ENCODE measurements around the gene PLEKHN1. TPM values are rescaled to one million over a fixed set of nuclear protein-coding genes. Genes with fewer than 3 reads are reported as not detected.

Gene PLEKHN1
- total RNA-seq, 1 experiment from 2014 or later, result not detected

DNA sequence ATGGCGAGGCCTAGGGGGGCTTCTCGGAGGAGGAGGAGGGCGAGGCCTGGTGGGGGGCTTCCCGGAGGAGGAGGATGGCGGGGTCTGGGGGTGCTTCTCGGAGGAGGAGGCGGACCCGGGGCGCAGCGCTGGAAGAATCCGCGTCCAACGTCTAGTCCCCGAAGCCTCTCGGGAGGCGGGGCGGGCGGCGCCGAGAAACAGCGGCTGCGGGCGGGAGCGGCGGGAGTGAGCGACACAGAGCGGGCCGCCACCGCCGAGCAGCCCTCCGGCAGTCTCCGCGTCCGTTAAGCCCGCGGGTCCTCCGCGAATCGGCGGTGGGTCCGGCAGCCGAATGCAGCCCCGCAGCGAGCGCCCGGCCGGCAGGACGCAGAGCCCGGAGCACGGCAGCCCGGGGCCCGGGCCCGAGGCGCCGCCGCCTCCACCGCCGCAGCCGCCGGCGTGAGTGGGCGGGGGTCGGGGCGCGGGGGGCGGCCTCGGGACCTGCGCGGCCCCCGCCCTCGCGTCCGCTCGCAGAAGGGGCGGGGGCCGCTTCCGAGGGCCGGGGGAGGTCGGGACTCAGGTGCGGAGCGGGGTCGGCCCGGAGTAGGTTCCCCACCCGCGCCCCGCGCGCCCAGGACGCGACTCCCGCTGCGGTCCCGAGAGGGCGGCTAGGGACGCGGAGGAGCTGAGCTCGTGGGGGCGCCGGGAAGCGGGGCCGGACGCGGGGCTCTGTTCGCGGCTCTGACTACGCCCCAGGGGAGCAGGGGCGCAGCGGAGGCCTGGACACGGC, 5.7 kb upstream of the PLEKHN1 start, which contains the start of gene KLHL17:
KLHL17 (plus strand) TSS at position 222 of the 769 bp plus-strand sequence; CDS start at position 332, 110 bp downstream.
- Histone ChIP-seq H3K9me3 (ENCODE audit: low read depth, low read length, poor library complexity, severe bottlenecking) (no peaks in the 10 kb centered on the region), H3K4me3 (ENCODE audit: low read depth, low read length, poor library complexity, severe bottlenecking) (peak within 1 kb of the TSS; percentile 98), H3K27me3 (replicated peaks; ENCODE audit: insufficient read depth, low read depth, low read length, poor library complexity) (no peaks in the 10 kb centered on the region), H3K36me3 (ENCODE audit: insufficient read depth, low read length, poor library complexity, severe bottlenecking) (peaks cover 22% of the 10 kb centered on the region), H3K4me1 (ENCODE audit: insufficient read depth, low read length, poor library complexity, severe bottlenecking) (peaks cover 12% of the 10 kb centered on the region), H3K27ac (ENCODE audit: low read depth, low read length, poor library complexity, severe bottlenecking) (peak within 1 kb of the TSS; percentile 65)
- TF ChIP-seq, protein P1, sequence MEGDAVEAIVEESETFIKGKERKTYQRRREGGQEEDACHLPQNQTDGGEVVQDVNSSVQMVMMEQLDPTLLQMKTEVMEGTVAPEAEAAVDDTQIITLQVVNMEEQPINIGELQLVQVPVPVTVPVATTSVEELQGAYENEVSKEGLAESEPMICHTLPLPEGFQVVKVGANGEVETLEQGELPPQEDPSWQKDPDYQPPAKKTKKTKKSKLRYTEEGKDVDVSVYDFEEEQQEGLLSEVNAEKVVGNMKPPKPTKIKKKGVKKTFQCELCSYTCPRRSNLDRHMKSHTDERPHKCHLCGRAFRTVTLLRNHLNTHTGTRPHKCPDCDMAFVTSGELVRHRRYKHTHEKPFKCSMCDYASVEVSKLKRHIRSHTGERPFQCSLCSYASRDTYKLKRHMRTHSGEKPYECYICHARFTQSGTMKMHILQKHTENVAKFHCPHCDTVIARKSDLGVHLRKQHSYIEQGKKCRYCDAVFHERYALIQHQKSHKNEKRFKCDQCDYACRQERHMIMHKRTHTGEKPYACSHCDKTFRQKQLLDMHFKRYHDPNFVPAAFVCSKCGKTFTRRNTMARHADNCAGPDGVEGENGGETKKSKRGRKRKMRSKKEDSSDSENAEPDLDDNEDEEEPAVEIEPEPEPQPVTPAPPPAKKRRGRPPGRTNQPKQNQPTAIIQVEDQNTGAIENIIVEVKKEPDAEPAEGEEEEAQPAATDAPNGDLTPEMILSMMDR (conservative IDR thresholded peaks at IDR 0.05; ENCODE audit: low read depth, low read length), result no peak
- TF ChIP-seq EZH2 (IDR thresholded peaks at IDR 0.05; ENCODE audit: borderline replicate concordance, low read depth, low read length, poor library complexity, severe bottlenecking), result no peak
- intact Hi-C loops (cut with micrococcal nuclease; ENCODE audit: unreplicated experiment), result no loop called here
- peak; percentile 91 for DNase-seq (ENCODE audit: low spot score)
- CTCF ChIA-PET, result no interaction called here
- BruUV-seq (replicated peaks), result no TSS peak
- POLR2A ChIA-PET (ENCODE audit: low non-redundant PET), result no interaction called here

DNA sequence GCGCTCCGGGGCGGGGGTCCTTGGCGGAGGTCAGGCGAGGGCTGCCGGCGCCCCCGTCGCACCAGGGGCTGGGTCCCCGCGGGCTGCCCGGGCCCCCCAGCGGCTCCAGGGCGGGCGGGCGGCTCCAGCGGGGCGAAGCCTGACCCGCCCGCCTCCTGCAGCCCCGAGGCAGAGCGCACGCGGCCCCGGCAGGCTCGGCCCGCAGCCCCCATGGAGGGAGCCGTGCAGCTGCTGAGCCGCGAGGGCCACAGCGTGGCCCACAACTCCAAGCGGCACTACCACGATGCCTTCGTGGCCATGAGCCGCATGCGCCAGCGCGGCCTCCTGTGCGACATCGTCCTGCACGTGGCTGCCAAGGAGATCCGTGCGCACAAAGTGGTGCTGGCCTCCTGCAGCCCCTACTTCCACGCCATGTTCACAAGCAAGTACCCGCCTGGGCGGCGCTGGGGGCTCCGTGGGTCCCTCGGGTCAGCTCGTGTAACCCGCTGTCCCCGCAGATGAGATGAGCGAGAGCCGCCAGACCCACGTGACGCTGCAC, 5.1 kb upstream of the PLEKHN1 start:
- POLR2A ChIA-PET (ENCODE audit: low non-redundant PET), result no interaction called here
- Histone ChIP-seq H3K4me3 (ENCODE audit: low read depth, low read length, poor library complexity, severe bottlenecking) (peak overlapping the region; percentile 98), H3K27ac (ENCODE audit: low read depth, low read length, poor library complexity, severe bottlenecking) (peak overlapping the region; percentile 65), H3K27me3 (replicated peaks; ENCODE audit: insufficient read depth, low read depth, low read length, poor library complexity) (no peaks in the 10 kb centered on the region), H3K36me3 (ENCODE audit: insufficient read depth, low read length, poor library complexity, severe bottlenecking) (peaks cover 16% of the 10 kb centered on the region), H3K4me1 (ENCODE audit: insufficient read depth, low read length, poor library complexity, severe bottlenecking) (peaks cover 12% of the 10 kb centered on the region), H3K9me3 (ENCODE audit: low read depth, low read length, poor library complexity, severe bottlenecking) (no peaks in the 10 kb centered on the region)
- BruUV-seq (replicated peaks), result no TSS peak
- DNase-seq (ENCODE audit: low spot score), result no peak
- CTCF ChIA-PET, result no interaction called here
- no peak for TF ChIP-seq EZH2 (IDR thresholded peaks at IDR 0.05; ENCODE audit: borderline replicate concordance, low read depth, low read length, poor library complexity, severe bottlenecking)
- TF ChIP-seq, protein P1 (conservative IDR thresholded peaks at IDR 0.05; ENCODE audit: low read depth, low read length), result no peak
- intact Hi-C loops (cut with micrococcal nuclease; ENCODE audit: unreplicated experiment), result no loop called here

DNA sequence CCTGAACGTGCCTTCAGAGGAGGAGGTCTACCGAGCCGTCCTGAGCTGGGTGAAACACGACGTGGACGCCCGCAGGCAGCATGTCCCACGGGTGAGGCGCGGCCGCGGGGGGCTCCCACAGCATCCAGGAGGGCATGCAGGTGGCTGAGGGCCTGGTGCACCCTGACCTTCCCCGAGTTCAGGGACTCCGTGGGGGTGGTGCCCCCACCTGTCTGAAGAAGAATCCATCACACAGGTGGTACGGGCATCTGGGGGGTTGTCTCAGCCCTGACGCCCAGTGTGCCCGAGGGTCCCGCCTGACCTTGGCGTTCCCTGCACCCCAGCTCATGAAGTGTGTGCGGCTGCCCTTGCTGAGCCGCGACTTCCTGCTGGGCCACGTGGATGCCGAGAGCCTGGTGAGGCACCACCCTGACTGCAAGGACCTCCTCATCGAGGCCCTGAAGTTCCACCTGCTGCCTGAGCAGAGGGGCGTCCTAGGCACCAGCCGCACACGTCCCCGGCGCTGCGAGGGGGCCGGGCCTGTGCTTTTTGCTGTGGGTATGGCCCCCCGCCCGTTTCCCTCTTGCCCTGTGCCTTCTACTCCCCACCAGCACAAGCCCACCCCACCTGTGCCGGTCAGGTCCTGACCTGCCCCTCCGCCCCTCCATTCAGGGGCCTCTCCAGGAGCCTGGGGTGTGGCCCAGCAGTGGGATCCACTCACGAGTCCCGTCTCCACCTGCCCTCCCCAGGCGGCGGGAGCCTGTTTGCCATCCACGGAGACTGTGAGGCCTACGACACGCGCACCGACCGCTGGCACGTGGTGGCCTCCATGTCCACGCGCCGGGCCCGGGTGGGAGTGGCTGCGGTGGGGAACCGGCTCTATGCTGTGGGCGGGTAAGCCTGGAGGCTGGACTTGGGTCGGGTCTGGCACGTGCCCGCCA, 3.6 kb upstream of the PLEKHN1 start:
- H3K9me3 ChIP-seq (ENCODE audit: low read depth, low read length, poor library complexity, severe bottlenecking), result no peaks in the 10 kb centered on the region
- H3K4me1 ChIP-seq (ENCODE audit: insufficient read depth, low read length, poor library complexity, severe bottlenecking), result peaks cover 15% of the 10 kb centered on the region
- BruUV-seq (replicated peaks), result no TSS peak
- ChIA-PET CTCF (no interaction called here), POLR2A (ENCODE audit: low non-redundant PET) (no interaction called here)
- no peak overlapping the region for H3K27ac ChIP-seq (ENCODE audit: low read depth, low read length, poor library complexity, severe bottlenecking)
- intact Hi-C loops (cut with micrococcal nuclease; ENCODE audit: unreplicated experiment), result no loop called here
- DNase-seq (ENCODE audit: low spot score), result no peak
- H3K27me3 ChIP-seq (replicated peaks; ENCODE audit: insufficient read depth, low read depth, low read length, poor library complexity), result no peaks in the 10 kb centered on the region
- TF ChIP-seq EZH2 (IDR thresholded peaks at IDR 0.05; ENCODE audit: borderline replicate concordance, low read depth, low read length, poor library complexity, severe bottlenecking), result no peak
- TF ChIP-seq, protein P1 (conservative IDR thresholded peaks at IDR 0.05; ENCODE audit: low read depth, low read length), result no peak
- no peak overlapping the region for H3K4me3 ChIP-seq (ENCODE audit: low read depth, low read length, poor library complexity, severe bottlenecking)
- peaks cover 6% of the 10 kb centered on the region for H3K36me3 ChIP-seq (ENCODE audit: insufficient read depth, low read length, poor library complexity, severe bottlenecking)

Data from A673 (cell line).